H1 (cell line): Measurements from ENCODE around the gene PDS5A. TPM values are rescaled to one million over a fixed set of nuclear protein-coding genes. Genes with fewer than 3 reads are reported as not detected.

Source experiments
- CTCF ChIA-PET: fragments of 300-600 bp; sonication (Branson Sonifier 250); formaldehyde crosslinking; loops from one replicate; lab custom pipeline; 2021; ENCODE audit not compliant: partially characterized antibody; lab: Charles Lee
- POLR2A ChIA-PET: fragments of 300-600 bp; sonication (Branson Sonifier 250); formaldehyde crosslinking; loops from one replicate; lab custom pipeline; 2021; ENCODE audit warnings: inconsistent platforms; ENCODE audit not compliant: partially characterized antibody; lab: Charles Lee
- DNase-seq, 2 experiments: peaks; one replicate each; pipeline versions ENCODE4 v3.0.0 to v3.0.0-alpha.2; 2010 to 2022; ENCODE audit warnings: low spot score in 2 of 2, low read depth in 1 of 2, mixed read lengths in 1 of 2
- FAIRE-seq: peaks from 2 replicates; lab custom pipeline; 2011; peaks lifted over from hg19 to GRCh38; lab: Jason Lieb, UNC
- H2AFZ ChIP-seq: 2 replicates; pipeline ENCODE4 v1.8.1; 2012; ENCODE audit warnings: low read length, inconsistent platforms
- H2AK5ac ChIP-seq: 2 replicates; pipeline ENCODE4 v1.6.1; 2013; ENCODE audit warnings: low read depth, low read length
- H2BK120ac ChIP-seq: replicated peaks from 2 replicates; pipeline ENCODE3; 2013; ENCODE audit warnings: low read depth, low read length, inconsistent platforms
- H2BK12ac ChIP-seq: 2 replicates; pipeline ENCODE4 v1.6.1; 2013; ENCODE audit warnings: low read depth, low read length
- H2BK15ac ChIP-seq: 2 replicates; pipeline ENCODE4 v1.6.1; 2013; ENCODE audit warnings: low read length
- H2BK20ac ChIP-seq: 2 replicates; pipeline ENCODE4 v1.6.1; 2013; ENCODE audit warnings: low read length
- H2BK5ac ChIP-seq: 2 replicates; pipeline ENCODE4 v1.6.1; 2013; ENCODE audit warnings: low read depth, low read length
- H3K14ac ChIP-seq: 2 replicates; pipeline ENCODE4 v1.6.1; 2013; ENCODE audit warnings: inconsistent platforms; ENCODE audit not compliant: insufficient read length
- H3K18ac ChIP-seq: 2 replicates; pipeline ENCODE4 v1.6.1; 2013; ENCODE audit warnings: low read length; ENCODE audit errors: extremely low read depth
- H3K23ac ChIP-seq: 2 replicates; pipeline ENCODE4 v1.6.1; 2013; ENCODE audit warnings: inconsistent platforms; ENCODE audit not compliant: insufficient read length
- H3K23me2 ChIP-seq: 2 replicates; pipeline ENCODE4 v1.6.1; 2013; ENCODE audit warnings: low read depth, low read length
- H3K27ac ChIP-seq: 2 replicates; pipeline ENCODE4 v1.6.1; 2011; ENCODE audit warnings: low read depth, low read length, inconsistent platforms
- H3K27me3 ChIP-seq, 4 experiments: replicated peaks in 1 of 4; 1 replicate in 1 of 4; 2 replicates in 3 of 4; pipeline versions ENCODE4 v1.6.1 to v1.8.1; 2011 to 2013; ENCODE audit warnings: low read length in 3 of 4, mild to moderate bottlenecking in 3 of 4, inconsistent platforms in 2 of 4, mixed read lengths in 2 of 4, moderate library complexity in 1 of 4; ENCODE audit not compliant: control insufficient read depth in 3 of 4, insufficient read depth in 3 of 4; ENCODE audit errors: extremely low read depth in 1 of 4
- H3K36me3 ChIP-seq, 4 experiments: 2 replicates each; pipeline versions ENCODE4 v1.6.1 to v1.8.1; 2011 to 2013; ENCODE audit warnings: mild to moderate bottlenecking in 4 of 4, low read length in 3 of 4, moderate library complexity in 2 of 4, control low read depth in 1 of 4, inconsistent platforms in 1 of 4; ENCODE audit not compliant: insufficient read depth in 4 of 4, control insufficient read depth in 2 of 4
- H3K4ac ChIP-seq: replicated peaks from 2 replicates; pipeline ENCODE3; 2013; ENCODE audit warnings: low read length, low read depth, mixed read lengths, inconsistent platforms; ENCODE audit not compliant: insufficient read length
- H3K4me1 ChIP-seq, 4 experiments: replicated peaks in 1 of 4; 1 replicate in 1 of 4; 2 replicates in 3 of 4; pipeline versions ENCODE4 v1.6.1 to v1.8.1; 2011 to 2013; ENCODE audit warnings: low read length in 3 of 4, inconsistent platforms in 2 of 4, mixed read lengths in 1 of 4; ENCODE audit not compliant: insufficient read depth in 4 of 4, control insufficient read depth in 3 of 4
- H3K4me2 ChIP-seq, 2 experiments: 2 replicates each; pipeline versions ENCODE4 v1.6.1 to v1.8.1; 2011 to 2013; ENCODE audit warnings: low read depth in 2 of 2, low read length in 2 of 2, control low read depth in 1 of 2, inconsistent platforms in 1 of 2, mild to moderate bottlenecking in 1 of 2; ENCODE audit not compliant: insufficient read depth in 1 of 2
- H3K4me3 ChIP-seq, 4 experiments: fragments of 200-600, 300-600 bp in 1 of 4; sonication (generic), shearing (Covaris generic), sonication (Bioruptor Twin) in 1 of 4; 2 replicates each; pipeline versions ENCODE4 v1.5.1 to v1.8.1; 2011 to 2016; ENCODE audit warnings: low read length in 4 of 4, low read depth in 3 of 4, control low read depth in 2 of 4, inconsistent platforms in 2 of 4, mild to moderate bottlenecking in 2 of 4, mixed read lengths in 1 of 4, moderate library complexity in 1 of 4; ENCODE audit not compliant: insufficient read depth in 2 of 4; ENCODE audit errors: extremely low read depth in 1 of 4
- H3K56ac ChIP-seq: replicated peaks from 2 replicates; pipeline ENCODE3; 2013; ENCODE audit warnings: low read depth, mild to moderate bottlenecking, mixed read lengths, low read length, inconsistent platforms; ENCODE audit not compliant: insufficient read length
- H3K79me1 ChIP-seq: 2 replicates; pipeline ENCODE4 v1.6.1; 2013; ENCODE audit warnings: low read depth, low read length, control low read depth
- H3K79me2 ChIP-seq, 2 experiments: 2 replicates each; pipeline versions ENCODE4 v1.6.1 to v1.8.1; 2012 to 2013; ENCODE audit warnings: low read length in 2 of 2, mild to moderate bottlenecking in 2 of 2, inconsistent platforms in 1 of 2; ENCODE audit not compliant: insufficient read depth in 2 of 2, control insufficient read depth in 1 of 2
- H3K9ac ChIP-seq, 4 experiments: replicated peaks in 1 of 4; 1 replicate in 1 of 4; 2 replicates in 3 of 4; pipeline versions ENCODE4 v1.6.1 to v1.8.1; 2011 to 2013; ENCODE audit warnings: low read depth in 3 of 4, low read length in 3 of 4, control low read depth in 2 of 4, mild to moderate bottlenecking in 2 of 4, moderate library complexity in 2 of 4, inconsistent platforms in 1 of 4; ENCODE audit errors: extremely low read depth in 1 of 4
- H3K9me3 ChIP-seq, 2 experiments: 2 replicates each; pipeline versions ENCODE4 v1.6.1 to v1.8.1; 2012 to 2013; ENCODE audit warnings: mild to moderate bottlenecking in 2 of 2, moderate library complexity in 2 of 2, control low read depth in 1 of 2, inconsistent platforms in 1 of 2, low read depth in 1 of 2, low read length in 1 of 2, mixed read lengths in 1 of 2; ENCODE audit not compliant: insufficient read depth in 2 of 2
- H4K20me1 ChIP-seq, 2 experiments: replicated peaks in 1 of 2; 2 replicates each; pipeline versions ENCODE3 to v1.8.1; 2011 to 2013; ENCODE audit warnings: inconsistent platforms in 2 of 2, low read length in 2 of 2, mild to moderate bottlenecking in 1 of 2; ENCODE audit not compliant: insufficient read depth in 2 of 2, control insufficient read depth in 1 of 2
- H4K5ac ChIP-seq: 2 replicates; pipeline ENCODE4 v1.6.1; 2013; ENCODE audit warnings: low read length, low read depth, mixed read lengths, inconsistent platforms; ENCODE audit not compliant: insufficient read length
- H4K8ac ChIP-seq: 2 replicates; pipeline ENCODE4 v1.8.0; 2013; ENCODE audit warnings: mild to moderate bottlenecking, moderate library complexity, low read length, inconsistent platforms; ENCODE audit not compliant: insufficient read depth; ENCODE audit errors: extremely low read depth
- H4K91ac ChIP-seq: replicated peaks from 2 replicates; pipeline ENCODE3; 2013; ENCODE audit warnings: low read length, mixed read lengths, inconsistent platforms; ENCODE audit not compliant: insufficient read length
- CEBPB ChIP-seq: IDR thresholded peaks from 2 replicates; pipeline ENCODE4 v1.6.1; 2012; ENCODE audit warnings: low read depth, low read length
- CHD1 ChIP-seq: IDR thresholded peaks from 2 replicates; pipeline ENCODE4 v1.6.1; 2012; ENCODE audit warnings: low read depth, low read length, improper control_type of control experiment
- E2F6 ChIP-seq: IDR thresholded peaks from 2 replicates; pipeline ENCODE4 v1.6.1; 2012; ENCODE audit warnings: inconsistent platforms
- KDM1A ChIP-seq: fragments of 200-600, 300-600 bp; sonication (generic); IDR thresholded peaks from 2 replicates; pipeline ENCODE4 v1.7.1; 2016; ENCODE audit warnings: mild to moderate bottlenecking, low read length, borderline replicate concordance
- SIX5 ChIP-seq: IDR thresholded peaks from 2 replicates; pipeline ENCODE4 v1.6.1; 2011; ENCODE audit warnings: mild to moderate bottlenecking, low read depth, low read length
- WGBS, 2 experiments: shearing (Covaris generic) in 1 of 2; methylation state at CpG; one replicate each; pipeline versions ENCODE4 v1.1.6 to v1.1.7; 2013 to 2015; ENCODE audit warnings: low lambda C conversion rate in 2 of 2, mixed read lengths in 2 of 2, inconsistent platforms in 1 of 2, low coverage in 1 of 2, missing lambda C conversion rate in 1 of 2; ENCODE audit not compliant: insufficient replicate concordance in 2 of 2, insufficient coverage in 1 of 2, insufficient read length in 1 of 2; ENCODE audit errors: extremely low coverage in 1 of 2, missing lambda C conversion rate in 1 of 2; 5-methylcytosine and 5-hydroxymethylcytosine counted together
- polyA plus RNA-seq, 7 experiments: library from polyadenylated mRNA; depleted of rRNA in 3 of 7; stranded (reverse) in 5 of 7; unstranded in 2 of 7; fragments of >200 nt in 5 of 7; fragments of 200-250 nt in 2 of 7; gene quantifications; 1 replicate in 5 of 7; 2 replicates in 1 of 7; 4 replicates in 1 of 7; pipeline versions ENCODE4 v1.2.1 to v1.2.3, GENCODE V29; 2011 to 2013; ENCODE audit warnings: missing spikeins in 2 of 7, mixed read lengths in 2 of 7
- total RNA-seq: library from RNA; stranded (reverse); fragmentation: NEBNext Ultra II Directional; extraction: Animal tissue kit (Norgen Biotek cat#: 25700); gene quantifications from 2 replicates; pipeline ENCODE4 v1.2.1, GENCODE V29; 2021

The PDS5A gene
- total and polyA plus RNA-seq, 2 of the 8 experiments (the other 6 are each of a cell fraction or from before 2014, with no cell fraction given) = 15.5 to 76.6 TPM

GRCh38 chr4:39860804-39861203 is 116.9 kb downstream of the PDS5A start:
- Histone ChIP-seq H2AK5ac (no peak overlapping the region), H3K14ac (no peak overlapping the region), H2BK5ac (no peak overlapping the region), H3K27ac (no peak overlapping the region), H3K56ac (no peak overlapping the region), H3K23ac (no peak overlapping the region), H3K4ac (no peak overlapping the region), H3K79me2 (no peaks in the 10 kb centered on the region), H3K4me3 (no peak overlapping the region), H3K4me2 (no peak overlapping the region), H4K91ac (no peak overlapping the region), H4K20me1 (no peaks in the 10 kb centered on the region), H3K9ac (no peak overlapping the region), H3K27me3 (no peaks in the 10 kb centered on the region), H3K9me3 (no peaks in the 10 kb centered on the region), H3K36me3 (peaks cover 2 to 45% (median 22%) of the 10 kb centered on the region in 4 experiments; a peak in 5 of 8 replicates), H4K5ac (no peak overlapping the region), H2BK12ac (no peak overlapping the region), H4K8ac (no peak overlapping the region), H3K4me1 (no peaks in the 10 kb centered on the region), H3K18ac (no peak overlapping the region), H3K23me2 (no peaks in the 10 kb centered on the region), H2BK120ac (no peak overlapping the region), H2AFZ (no peak overlapping the region), H2BK20ac (no peak overlapping the region), H2BK15ac (no peak overlapping the region), H3K79me1 (no peaks in the 10 kb centered on the region)
- WGBS, 2 experiments = 95% methylated on average over 6 of the region's 6 CpGs; no CpG with 5 or more reads in 1 of the 2 experiments
- ChIA-PET CTCF (no interaction called here), POLR2A (no interaction called here)
- FAIRE-seq = no peak
- no peak for DNase-seq
- TF ChIP-seq CHD1 (no peak), SIX5 (no peak), E2F6 (no peak), KDM1A (no peak), CEBPB (no peak)
